T-helper 17 cell (primary cell): ENCODE results near the gene CAMK1D. TPM values are rescaled to one million over a fixed set of nuclear protein-coding genes. Genes with fewer than 3 reads are reported as not detected.

Source experiments
- ATAC-seq: fragments of 150-1000 bp; cut with Tn5 transposase; 2 replicates; pipeline ENCODE4 v1.10.0; 2021; ENCODE audit warnings: mild to moderate bottlenecking, moderate library complexity
- DNase-seq, 3 donors: peaks; one replicate each; pipeline versions ENCODE4 v3.0.0 to v3.0.0-alpha.2; 2020 to 2021
- H3K9me3 ChIP-seq: one replicate; pipeline ENCODE4 v1.7.0; 2013; ENCODE audit warnings: low read length, mild to moderate bottlenecking; ENCODE audit not compliant: control insufficient read depth, poor library complexity, severe bottlenecking
- H3K27ac Mint-ChIP-seq: one replicate; pipeline ENCODE4 v1.8.0; 2022; ENCODE audit warnings: mild to moderate bottlenecking, moderate library complexity, mixed read lengths
- H3K27me3 Mint-ChIP-seq: one replicate; pipeline ENCODE4 v1.8.0; 2022; ENCODE audit warnings: mixed read lengths
- H3K36me3 Mint-ChIP-seq: one replicate; pipeline ENCODE4 v1.8.0; 2022; ENCODE audit warnings: low read depth, mixed read lengths
- H3K4me1 Mint-ChIP-seq: one replicate; pipeline ENCODE4 v1.8.0; 2022; ENCODE audit warnings: mild to moderate bottlenecking, mixed read lengths
- H3K4me3 Mint-ChIP-seq: one replicate; pipeline ENCODE4 v1.8.0; 2022; ENCODE audit warnings: mild to moderate bottlenecking, moderate library complexity, mixed read lengths
- total RNA-seq, 4 donors: library from RNA in 2 of 4; stranded (reverse) in 2 of 4; gene quantifications; one replicate each; pipeline ENCODE4 v1.2.3 and lab custom pipeline; 2022 to 2026

CAMK1D gene
- total RNA-seq, 2 donors from 2014 or later = 31.1 to 47.3 TPM

GRCh38 chr10:12387561-12388210 lies 38.3 kb downstream of the CAMK1D start:
- Mint-ChIP-seq H3K27ac (no peak overlapping the region), H3K4me1 (peaks cover 20% of the 10 kb centered on the region), H3K36me3 (peaks cover 2% of the 10 kb centered on the region), H3K4me3 (no peak overlapping the region), H3K27me3 (no peaks in the 10 kb centered on the region)
- DNase-seq = no peak
- H3K9me3 ChIP-seq = no peaks in the 10 kb centered on the region
- no peak for ATAC-seq

GRCh38 chr10:12388671-12389070 lies 39.3 kb downstream of the CAMK1D start:
- ATAC-seq (no peak), DNase-seq (no peak)
- H3K27me3 Mint-ChIP-seq = no peaks in the 10 kb centered on the region
- H3K36me3 Mint-ChIP-seq = peaks cover 2% of the 10 kb centered on the region
- H3K9me3 ChIP-seq = no peaks in the 10 kb centered on the region
- peak overlapping the region; percentile 66 for H3K27ac Mint-ChIP-seq
- H3K4me3 Mint-ChIP-seq = no peak overlapping the region
- peaks cover 23% of the 10 kb centered on the region for H3K4me1 Mint-ChIP-seq

GRCh38 chr10:12389154-12389734 lies 39.9 kb downstream of the CAMK1D start:
- peaks cover 2% of the 10 kb centered on the region for H3K36me3 Mint-ChIP-seq
- H3K4me1 Mint-ChIP-seq = peaks cover 26% of the 10 kb centered on the region
- peak overlapping the region; percentile 66 for H3K27ac Mint-ChIP-seq
- no peak overlapping the region for H3K4me3 Mint-ChIP-seq
- DNase-seq (no peak), ATAC-seq (no peak)
- no peaks in the 10 kb centered on the region for H3K9me3 ChIP-seq
- H3K27me3 Mint-ChIP-seq = no peaks in the 10 kb centered on the region

DNA sequence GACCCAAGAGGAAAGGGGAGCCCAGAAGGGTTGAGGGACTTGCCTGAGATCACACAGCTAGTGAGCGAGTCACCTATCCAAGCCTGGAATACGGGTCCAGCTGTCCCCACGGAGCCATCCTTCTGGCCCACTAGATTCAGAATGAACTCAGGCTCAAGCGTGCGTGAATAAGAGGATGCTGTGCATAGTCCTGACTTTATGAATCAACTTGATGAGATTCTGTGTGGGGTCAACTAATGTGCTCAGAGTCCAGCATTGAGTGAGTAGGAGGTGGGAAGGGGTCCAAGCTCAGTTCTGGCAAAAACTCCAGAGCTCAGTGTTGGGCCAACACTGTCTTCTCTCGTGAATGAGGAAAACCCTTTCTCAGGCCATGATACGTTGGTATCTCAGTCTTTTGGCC lies 41.4 kb downstream of the CAMK1D start:
- ATAC-seq = no peak
- Mint-ChIP-seq H3K27ac (peak overlapping the region; percentile 66), H3K4me3 (no peak overlapping the region), H3K27me3 (no peaks in the 10 kb centered on the region), H3K36me3 (peaks cover 2% of the 10 kb centered on the region), H3K4me1 (peaks cover 31% of the 10 kb centered on the region)
- no peaks in the 10 kb centered on the region for H3K9me3 ChIP-seq
- no peak for DNase-seq

GRCh38 chr10:12391206-12391605 lies 41.9 kb downstream of the CAMK1D start:
- peaks cover 2% of the 10 kb centered on the region for H3K36me3 Mint-ChIP-seq
- H3K4me1 Mint-ChIP-seq = peaks cover 31% of the 10 kb centered on the region
- ATAC-seq (no peak), DNase-seq (no peak)
- no peak overlapping the region for H3K4me3 Mint-ChIP-seq
- no peaks in the 10 kb centered on the region for H3K27me3 Mint-ChIP-seq
- peak overlapping the region; percentile 66 for H3K27ac Mint-ChIP-seq
- no peaks in the 10 kb centered on the region for H3K9me3 ChIP-seq

DNA sequence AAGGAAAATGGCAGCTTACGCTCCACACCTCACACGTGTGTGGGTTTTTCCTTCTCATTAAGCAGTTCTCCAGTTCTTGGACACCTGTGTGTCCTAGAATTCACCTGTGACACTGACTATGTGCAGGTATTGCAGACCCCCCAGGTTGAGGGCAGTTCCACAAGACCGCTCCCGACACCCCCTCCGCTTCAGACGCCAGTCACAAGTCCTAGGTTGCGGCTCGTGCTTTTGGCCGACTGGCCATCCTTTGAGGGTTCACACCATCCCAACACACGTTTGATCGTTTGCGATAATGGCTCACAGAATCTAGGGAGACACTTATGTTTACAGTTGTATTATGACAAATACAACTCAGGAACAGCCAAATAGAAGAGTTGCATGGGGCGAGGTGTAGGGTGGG lies 44.5 kb downstream of the CAMK1D start:
- Mint-ChIP-seq H3K27me3 (no peaks in the 10 kb centered on the region), H3K27ac (peak overlapping the region; percentile 59), H3K4me1 (peaks cover 36% of the 10 kb centered on the region), H3K36me3 (peaks cover 2% of the 10 kb centered on the region), H3K4me3 (no peak overlapping the region)
- no peak for DNase-seq
- H3K9me3 ChIP-seq = no peaks in the 10 kb centered on the region
- ATAC-seq = no peak

- Mint-ChIP-seq H3K27me3 (no peaks in the 10 kb centered on the region), H3K27ac (peak overlapping the region; percentile 59), H3K4me1 (peaks cover 37% of the 10 kb centered on the region), H3K36me3 (peaks cover 2% of the 10 kb centered on the region), H3K4me3 (no peak overlapping the region)
- H3K9me3 ChIP-seq = no peaks in the 10 kb centered on the region
- DNase-seq = no peak
- no peak for ATAC-seq
Observed at GRCh38 chr10:12394241-12395033, 45.1 kb downstream of the CAMK1D start.

GRCh38 chr10:12396093-12396492 lies 46.7 kb downstream of the CAMK1D start:
- H3K9me3 ChIP-seq = no peaks in the 10 kb centered on the region
- Mint-ChIP-seq H3K36me3 (no peaks in the 10 kb centered on the region), H3K4me3 (no peak overlapping the region), H3K27me3 (no peaks in the 10 kb centered on the region), H3K4me1 (peaks cover 29% of the 10 kb centered on the region), H3K27ac (no peak overlapping the region)
- ATAC-seq (no peak), DNase-seq (no peak)

DNA sequence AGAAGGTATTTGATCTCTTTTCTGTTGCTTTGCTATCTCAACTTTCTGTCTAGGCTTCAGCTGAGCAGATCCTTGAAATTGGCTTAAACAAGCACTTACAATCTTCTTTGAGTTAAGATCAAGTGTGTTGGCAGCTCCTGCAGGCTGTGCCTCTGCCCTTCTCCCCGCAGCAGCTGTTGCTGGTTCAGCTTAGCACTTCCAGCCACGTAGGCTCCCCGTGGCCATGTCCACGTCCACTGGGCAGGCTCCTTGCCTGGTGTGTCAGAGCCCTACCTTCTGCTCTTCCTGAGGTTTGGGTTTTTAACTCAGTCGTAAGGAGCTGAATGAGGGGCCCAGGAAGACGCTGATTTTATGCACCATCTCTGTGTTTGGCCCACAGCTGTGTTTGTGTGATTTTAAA lies 47.2 kb downstream of the CAMK1D start:
- Mint-ChIP-seq H3K36me3 (no peaks in the 10 kb centered on the region), H3K27ac (peak overlapping the region; percentile 84), H3K4me1 (peaks cover 32% of the 10 kb centered on the region), H3K27me3 (no peaks in the 10 kb centered on the region), H3K4me3 (no peak overlapping the region)
- ATAC-seq (no peak), DNase-seq (no peak)
- no peaks in the 10 kb centered on the region for H3K9me3 ChIP-seq

- no peaks in the 10 kb centered on the region for H3K36me3 Mint-ChIP-seq
- H3K9me3 ChIP-seq = no peaks in the 10 kb centered on the region
- peaks cover 31% of the 10 kb centered on the region for H3K4me1 Mint-ChIP-seq
- no peak for DNase-seq
- H3K27me3 Mint-ChIP-seq = no peaks in the 10 kb centered on the region
- no peak overlapping the region for H3K4me3 Mint-ChIP-seq
- peak overlapping the region; percentile 84 for H3K27ac Mint-ChIP-seq
- no peak for ATAC-seq
Observed at GRCh38 chr10:12397147-12397896, 48.0 kb downstream of the CAMK1D start.

GRCh38 chr10:12397941-12398340 lies 48.6 kb downstream of the CAMK1D start:
- no peak overlapping the region for H3K4me3 Mint-ChIP-seq
- no peaks in the 10 kb centered on the region for H3K27me3 Mint-ChIP-seq
- H3K4me1 Mint-ChIP-seq = peaks cover 28% of the 10 kb centered on the region
- DNase-seq (no peak), ATAC-seq (no peak)
- no peaks in the 10 kb centered on the region for H3K9me3 ChIP-seq
- peak overlapping the region; percentile 84 for H3K27ac Mint-ChIP-seq
- H3K36me3 Mint-ChIP-seq = no peaks in the 10 kb centered on the region

DNA sequence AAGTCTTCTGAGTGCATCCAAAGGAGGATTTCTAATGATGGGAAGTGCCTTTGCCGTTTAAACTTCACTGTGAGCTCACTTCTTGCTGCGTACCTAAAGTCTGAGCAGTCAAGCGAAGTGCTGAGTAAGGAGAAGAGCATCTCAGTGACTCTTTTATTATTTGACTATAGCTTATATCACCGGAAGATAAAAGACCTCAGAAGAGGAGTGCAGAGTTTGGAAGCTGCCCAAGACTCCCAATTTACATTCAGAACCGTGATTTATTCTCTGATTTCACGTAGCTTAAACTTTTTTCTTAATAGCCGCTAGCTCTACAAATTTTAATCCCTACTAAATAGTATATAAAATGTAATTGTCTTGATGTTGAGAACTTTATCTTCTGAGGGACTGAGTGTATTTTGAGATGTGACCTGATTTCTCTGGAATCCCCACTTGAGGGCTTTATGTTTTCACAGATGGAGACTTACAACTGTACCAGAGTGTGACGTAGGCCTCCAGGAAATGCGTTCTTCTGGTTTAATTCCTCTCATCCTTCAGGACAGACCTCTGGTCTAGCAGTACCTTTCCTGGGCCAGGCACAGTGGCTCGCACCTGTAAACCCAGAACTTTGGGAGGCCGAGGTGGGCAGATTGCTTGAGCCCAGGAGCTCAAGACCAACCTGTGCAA lies 51.1 kb downstream of the CAMK1D start:
- ATAC-seq (no peak), DNase-seq (no peak)
- no peaks in the 10 kb centered on the region for H3K27me3 Mint-ChIP-seq
- no peaks in the 10 kb centered on the region for H3K36me3 Mint-ChIP-seq
- H3K27ac Mint-ChIP-seq = no peak overlapping the region
- no peak overlapping the region for H3K4me3 Mint-ChIP-seq
- peaks cover 19% of the 10 kb centered on the region for H3K4me1 Mint-ChIP-seq
- no peaks in the 10 kb centered on the region for H3K9me3 ChIP-seq

- ATAC-seq (no peak), DNase-seq (no peak)
- H3K4me1 Mint-ChIP-seq = peaks cover 19% of the 10 kb centered on the region
- H3K9me3 ChIP-seq = no peaks in the 10 kb centered on the region
- no peaks in the 10 kb centered on the region for H3K27me3 Mint-ChIP-seq
- peak overlapping the region; percentile 37 for H3K27ac Mint-ChIP-seq
- no peaks in the 10 kb centered on the region for H3K36me3 Mint-ChIP-seq
- H3K4me3 Mint-ChIP-seq = no peak overlapping the region
Observed at GRCh38 chr10:12401466-12401865, 52.1 kb downstream of the CAMK1D start.
